ENCODE data around the gene METTL25. TPM values are rescaled to one million over a fixed set of nuclear protein-coding genes. Genes with fewer than 3 reads are reported as not detected.
A peak's percentile ranks its signal among the peaks of the same experiment; 100 is the strongest.

Gene METTL25
- total RNA-seq, 2 donors from 2014 or later = 2.6 to 9.6 TPM

DNA sequence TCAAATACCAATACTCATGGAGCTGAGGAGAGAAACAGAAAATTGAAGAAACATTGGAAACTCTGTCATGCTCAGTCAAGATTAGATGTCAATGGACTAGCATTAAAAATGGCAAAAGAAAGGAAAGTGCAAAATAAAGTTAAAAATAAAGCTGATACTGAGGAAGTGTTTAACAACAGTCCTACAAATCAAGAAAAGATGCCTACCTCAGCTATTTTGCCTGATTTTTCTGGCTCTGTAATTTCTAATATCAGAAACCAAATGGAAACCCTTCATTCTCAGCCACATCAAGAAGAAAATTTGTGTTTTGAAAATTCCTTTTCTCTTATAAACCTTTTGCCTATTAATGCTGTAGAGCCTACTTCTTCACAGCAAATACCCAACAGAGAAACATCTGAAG lies 40.5 kb downstream of the METTL25 start:
- TF ChIP-seq, protein P1, sequence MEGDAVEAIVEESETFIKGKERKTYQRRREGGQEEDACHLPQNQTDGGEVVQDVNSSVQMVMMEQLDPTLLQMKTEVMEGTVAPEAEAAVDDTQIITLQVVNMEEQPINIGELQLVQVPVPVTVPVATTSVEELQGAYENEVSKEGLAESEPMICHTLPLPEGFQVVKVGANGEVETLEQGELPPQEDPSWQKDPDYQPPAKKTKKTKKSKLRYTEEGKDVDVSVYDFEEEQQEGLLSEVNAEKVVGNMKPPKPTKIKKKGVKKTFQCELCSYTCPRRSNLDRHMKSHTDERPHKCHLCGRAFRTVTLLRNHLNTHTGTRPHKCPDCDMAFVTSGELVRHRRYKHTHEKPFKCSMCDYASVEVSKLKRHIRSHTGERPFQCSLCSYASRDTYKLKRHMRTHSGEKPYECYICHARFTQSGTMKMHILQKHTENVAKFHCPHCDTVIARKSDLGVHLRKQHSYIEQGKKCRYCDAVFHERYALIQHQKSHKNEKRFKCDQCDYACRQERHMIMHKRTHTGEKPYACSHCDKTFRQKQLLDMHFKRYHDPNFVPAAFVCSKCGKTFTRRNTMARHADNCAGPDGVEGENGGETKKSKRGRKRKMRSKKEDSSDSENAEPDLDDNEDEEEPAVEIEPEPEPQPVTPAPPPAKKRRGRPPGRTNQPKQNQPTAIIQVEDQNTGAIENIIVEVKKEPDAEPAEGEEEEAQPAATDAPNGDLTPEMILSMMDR (IDR thresholded peaks at IDR 0.05) = no peak
- TF ChIP-seq POLR2A (IDR thresholded peaks at IDR 0.05) = no peak
- Histone ChIP-seq H3K27me3 (no peaks in the 10 kb centered on the region), H3K36me3 (replicated peaks in 1 of 2; ENCODE audit: insufficient read depth in 1 of 2, low read depth in 2 of 2) (no peaks in the 10 kb centered on the region), H3K4me3 (no peak overlapping the region), H3K4me1 (no peaks in the 10 kb centered on the region), H3K27ac (no peak overlapping the region), H3K9me3 (no peaks in the 10 kb centered on the region)
- ATAC-seq (no peak), DNase-seq (no peak)
- intact Hi-C loops (cut with DNase I) = no loop called here

DNA sequence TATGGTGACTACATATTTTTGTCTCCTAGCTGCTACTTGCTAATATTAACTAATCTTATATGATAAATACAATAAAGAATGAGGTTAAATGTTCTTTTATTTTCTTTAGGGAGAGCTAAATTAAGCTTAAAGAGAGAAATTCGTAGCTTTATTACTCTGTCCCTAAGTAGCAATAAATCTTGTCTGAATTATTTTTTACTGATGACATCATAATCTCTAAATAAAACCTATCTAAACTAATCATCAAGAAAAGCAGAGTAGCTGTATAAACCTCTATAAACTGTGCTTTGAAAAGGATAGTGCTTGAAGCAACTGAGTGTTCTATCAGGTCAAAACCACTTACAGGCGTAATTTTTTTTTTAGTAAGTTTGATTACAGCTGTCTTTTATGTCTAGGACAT lies 42.5 kb downstream of the METTL25 start:
- Histone ChIP-seq H3K4me3 (no peak overlapping the region), H3K27ac (no peak overlapping the region), H3K36me3 (replicated peaks in 1 of 2; ENCODE audit: insufficient read depth in 1 of 2, low read depth in 2 of 2) (no peaks in the 10 kb centered on the region), H3K27me3 (no peaks in the 10 kb centered on the region), H3K4me1 (no peaks in the 10 kb centered on the region), H3K9me3 (no peaks in the 10 kb centered on the region)
- ATAC-seq = no peak
- 87 to 93% methylated on average over 2 of the region's 2 CpGs for WGBS, 2 donors
- no peak for TF ChIP-seq POLR2A (IDR thresholded peaks at IDR 0.05)
- TF ChIP-seq, protein P1 (IDR thresholded peaks at IDR 0.05) = no peak
- intact Hi-C loops (cut with DNase I) = no loop called here
- DNase-seq = no peak

DNA sequence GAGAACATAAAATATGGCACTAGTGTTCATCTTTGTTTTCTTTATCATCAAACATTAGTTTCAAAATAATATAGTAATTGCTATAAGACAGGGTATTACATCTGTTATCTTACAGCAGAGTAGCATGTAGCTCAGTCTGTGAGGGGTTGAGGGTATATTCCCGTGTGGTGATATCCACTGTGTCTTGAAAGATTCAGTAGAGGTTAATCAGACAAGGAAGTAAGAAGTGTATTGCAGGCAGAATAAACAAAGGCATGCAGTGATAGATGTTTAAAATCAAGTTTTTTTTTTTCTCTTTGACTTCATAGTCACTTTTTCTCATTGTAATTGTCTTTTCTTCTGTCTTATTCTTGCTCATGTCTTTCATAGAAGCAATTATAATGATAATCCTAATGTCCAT lies 48.3 kb downstream of the METTL25 start:
- ATAC-seq = no peak
- H3K27ac ChIP-seq = peak overlapping the region in 1 of 4 donors; percentile 6
- no peaks in the 10 kb centered on the region for H3K9me3 ChIP-seq
- H3K4me3 ChIP-seq = no peak overlapping the region
- intact Hi-C loops (cut with DNase I) = no loop called here
- WGBS, 2 donors = 10 to 29% methylated on average over 1 of the region's 1 CpG
- H3K4me1 ChIP-seq = peaks cover 29% of the 10 kb centered on the region
- no peaks in the 10 kb centered on the region for H3K27me3 ChIP-seq
- TF ChIP-seq, protein P1 (IDR thresholded peaks at IDR 0.05) = no peak
- no peak for TF ChIP-seq POLR2A (IDR thresholded peaks at IDR 0.05)
- H3K36me3 ChIP-seq (replicated peaks in 1 of 2; ENCODE audit: insufficient read depth in 1 of 2, low read depth in 2 of 2) = no peaks in the 10 kb centered on the region
- no peak for DNase-seq

DNA sequence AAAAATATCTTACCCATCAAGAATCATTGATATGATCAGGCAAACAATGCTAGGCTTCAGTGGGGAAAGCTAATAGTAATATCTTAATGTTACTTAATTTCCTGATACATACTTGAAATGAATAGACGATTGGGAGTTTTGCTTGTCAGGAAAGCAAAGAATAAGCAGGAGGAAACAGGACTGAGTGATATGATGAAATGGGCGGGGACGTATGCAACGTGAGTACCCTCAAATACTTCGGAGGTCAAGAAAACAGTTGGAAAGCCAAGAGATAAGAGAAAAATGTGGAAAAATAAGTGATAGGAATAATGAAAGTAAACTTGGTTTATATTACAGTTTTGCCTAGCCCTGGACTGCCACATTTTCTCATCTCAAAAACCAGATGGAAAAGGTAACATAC lies 49.2 kb downstream of the METTL25 start:
- no peaks in the 10 kb centered on the region for H3K9me3 ChIP-seq
- intact Hi-C loops (cut with DNase I) = no loop called here
- no peak overlapping the region for H3K4me3 ChIP-seq
- DNase-seq (no peak), ATAC-seq (no peak)
- H3K4me1 ChIP-seq = peaks cover 32% of the 10 kb centered on the region
- TF ChIP-seq, protein P1 (IDR thresholded peaks at IDR 0.05) = no peak
- no peaks in the 10 kb centered on the region for H3K27me3 ChIP-seq
- no peaks in the 10 kb centered on the region for H3K36me3 ChIP-seq (replicated peaks in 1 of 2; ENCODE audit: insufficient read depth in 1 of 2, low read depth in 2 of 2)
- H3K27ac ChIP-seq = no peak overlapping the region
- WGBS, 2 donors = 20 to 26% methylated on average over 5 of the region's 5 CpGs

DNA sequence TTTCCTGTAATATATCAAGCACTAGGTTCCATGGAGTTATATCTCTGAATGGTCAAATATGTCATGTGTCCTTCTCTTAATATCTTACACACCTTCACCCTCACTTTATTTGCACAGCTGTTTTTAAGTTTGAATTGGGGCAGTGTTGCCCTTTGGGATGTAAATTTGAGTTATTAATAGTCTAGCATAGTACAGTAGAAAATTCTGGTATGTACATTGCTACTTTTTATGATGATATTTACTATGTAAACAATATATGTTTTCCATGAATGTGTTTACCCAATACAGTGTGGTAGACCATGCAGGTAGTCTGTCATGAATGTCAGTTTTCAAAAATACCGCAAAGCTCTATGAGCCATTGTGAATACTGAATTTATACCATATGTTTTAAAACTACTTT lies 50.5 kb downstream of the METTL25 start:
- H3K36me3 ChIP-seq (replicated peaks in 1 of 2; ENCODE audit: insufficient read depth in 1 of 2, low read depth in 2 of 2) = no peaks in the 10 kb centered on the region
- H3K9me3 ChIP-seq = no peaks in the 10 kb centered on the region
- H3K4me3 ChIP-seq = no peak overlapping the region
- DNase-seq (no peak), ATAC-seq (no peak)
- no peak overlapping the region for H3K27ac ChIP-seq
- intact Hi-C loops (cut with DNase I) = no loop called here
- peaks cover 32% of the 10 kb centered on the region for H3K4me1 ChIP-seq
- 90 to 93% methylated on average over 1 of the region's 1 CpG for WGBS, 2 donors
- no peaks in the 10 kb centered on the region for H3K27me3 ChIP-seq
- TF ChIP-seq, protein P1 (IDR thresholded peaks at IDR 0.05) = no peak
- no peak for TF ChIP-seq POLR2A (IDR thresholded peaks at IDR 0.05)
